ENCODE results near the gene FAM174C. TPM values are rescaled to one million over a fixed set of nuclear protein-coding genes. Genes with fewer than 3 reads are reported as not detected.
A peak's percentile ranks its signal among the peaks of the same experiment; 100 is the strongest.

Gene FAM174C
- total RNA-seq, 2 experiments from 2014 or later: 44.5 to 48.3 TPM

DNA sequence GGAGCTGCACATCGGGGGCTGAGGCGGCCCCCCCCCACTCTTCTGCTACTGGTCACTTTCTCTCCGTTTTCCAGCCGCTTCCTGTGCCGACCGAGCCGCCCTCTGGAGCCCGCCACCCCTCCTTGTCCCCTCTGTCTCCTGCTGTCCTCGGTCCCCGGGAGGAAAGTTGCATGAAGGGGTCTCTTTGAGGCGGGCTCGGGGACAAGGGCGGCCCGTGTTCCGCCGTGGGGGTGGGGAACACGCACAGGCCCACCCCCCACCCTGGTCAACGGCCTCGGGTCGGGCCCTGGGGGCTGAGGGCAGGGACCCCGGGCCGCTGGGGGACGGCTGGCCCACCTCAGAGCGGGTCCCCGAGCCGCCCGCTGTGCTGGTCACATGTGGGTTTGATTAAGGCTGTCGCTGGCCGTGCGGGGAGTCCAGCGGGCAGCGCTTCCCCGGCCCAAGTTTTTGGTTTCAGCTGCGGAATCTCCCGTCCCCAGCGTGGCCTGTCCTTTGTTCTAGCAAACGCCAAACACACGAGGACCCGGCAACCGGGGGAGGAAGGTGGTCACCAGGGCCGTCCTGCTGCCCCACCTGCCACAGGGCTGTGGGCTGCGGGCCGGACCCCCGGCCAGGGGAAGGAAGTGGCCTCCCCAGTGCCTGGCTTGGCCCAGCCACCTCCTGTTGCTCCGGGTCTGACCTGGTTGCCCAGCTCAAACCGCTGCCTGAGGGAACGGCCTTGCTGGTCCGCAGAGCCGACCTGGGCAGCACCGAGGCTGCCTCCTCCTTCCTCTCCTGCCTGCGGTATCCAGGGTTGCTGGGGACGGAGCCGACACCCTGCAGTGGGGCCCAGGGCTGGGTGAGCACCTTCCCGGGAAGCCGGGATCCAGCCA lies 12.3 kb downstream of the FAM174C start:
- H3K36me3 Mint-ChIP-seq: no peaks in the 10 kb centered on the region
- no peaks in the 10 kb centered on the region for H3K4me1 Mint-ChIP-seq
- POLR2A ChIA-PET: no interaction called here
- ATAC-seq (ENCODE audit: low read depth) (no peak), DNase-seq (no peak)
- H3K4me3 Mint-ChIP-seq: no peak overlapping the region
- H3K9me3 Mint-ChIP-seq: no peaks in the 10 kb centered on the region
- peaks cover 23% of the 10 kb centered on the region for H3K27me3 Mint-ChIP-seq
- no peak overlapping the region for H3K27ac Mint-ChIP-seq

DNA sequence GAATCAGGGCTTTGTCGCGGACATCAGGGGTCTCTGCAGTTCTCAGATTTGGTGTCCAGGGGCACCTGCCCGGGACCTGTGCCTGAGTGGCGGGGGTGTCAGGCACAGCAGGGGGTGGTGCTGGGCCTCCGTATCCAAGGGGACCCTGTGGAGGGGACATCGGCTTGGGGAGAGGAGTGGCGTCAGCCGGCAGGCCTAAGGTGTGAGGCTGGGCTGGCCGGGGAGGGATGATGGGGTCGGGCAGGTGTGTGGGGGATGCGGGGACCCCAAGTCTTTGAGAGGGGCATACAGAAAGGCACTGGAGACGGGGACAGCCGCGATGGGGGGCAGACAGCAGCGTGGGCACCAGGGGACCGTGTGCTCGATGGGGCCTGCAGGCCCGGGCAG lies 12.9 kb downstream of the FAM174C start:
- Mint-ChIP-seq H3K4me3 (no peak overlapping the region), H3K27ac (no peak overlapping the region), H3K36me3 (no peaks in the 10 kb centered on the region), H3K27me3 (peaks cover 21% of the 10 kb centered on the region), H3K4me1 (no peaks in the 10 kb centered on the region), H3K9me3 (no peaks in the 10 kb centered on the region)
- DNase-seq: no peak
- ATAC-seq (ENCODE audit: low read depth): no peak
- POLR2A ChIA-PET: no interaction called here

DNA sequence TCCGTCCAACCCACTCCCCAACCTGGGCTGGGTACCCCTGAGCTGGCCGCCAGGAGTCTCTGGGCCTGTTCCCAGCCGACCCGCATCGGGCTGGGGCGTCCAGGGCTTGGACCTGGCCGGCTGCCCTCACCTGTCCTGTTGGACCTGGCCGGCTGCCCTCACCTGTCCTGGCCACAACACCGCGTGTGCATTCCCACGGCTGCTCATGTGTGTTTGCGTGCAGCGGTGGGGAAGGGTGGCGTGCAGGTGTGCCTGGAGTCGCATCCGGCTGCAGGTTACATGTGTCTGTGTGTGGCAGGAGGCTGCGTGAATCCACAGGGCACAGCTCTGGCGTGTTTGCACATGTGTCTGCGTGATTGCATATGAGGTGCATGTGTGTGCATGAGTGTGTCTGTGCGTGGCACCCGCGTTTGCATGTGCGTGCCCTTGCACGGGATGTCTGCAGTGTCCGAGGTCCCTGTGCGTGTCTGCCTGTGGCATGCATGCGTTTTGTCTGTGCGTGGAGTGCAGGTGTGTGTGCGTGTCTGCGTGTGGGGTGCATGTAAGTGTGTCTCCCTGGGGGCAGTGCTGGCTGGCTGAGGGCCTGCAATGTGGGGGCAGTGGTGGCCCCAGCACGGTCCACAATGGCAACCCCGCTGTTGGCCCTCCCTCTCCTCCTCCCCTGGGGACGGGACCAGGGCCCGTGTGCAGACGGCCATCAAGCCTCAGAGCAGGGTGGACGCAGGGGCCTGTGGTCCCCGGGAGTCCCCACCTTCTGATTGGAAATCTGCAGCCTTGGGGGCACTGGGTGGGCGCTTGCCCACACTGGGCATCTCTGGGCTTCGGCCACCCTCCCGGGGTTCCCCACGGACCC lies 13.7 kb downstream of the FAM174C start:
- Mint-ChIP-seq H3K4me1 (no peaks in the 10 kb centered on the region), H3K36me3 (no peaks in the 10 kb centered on the region), H3K9me3 (no peaks in the 10 kb centered on the region), H3K27ac (no peak overlapping the region), H3K27me3 (peaks cover 18% of the 10 kb centered on the region), H3K4me3 (no peak overlapping the region)
- POLR2A ChIA-PET: no interaction called here
- ATAC-seq (ENCODE audit: low read depth) (no peak), DNase-seq (no peak)

DNA sequence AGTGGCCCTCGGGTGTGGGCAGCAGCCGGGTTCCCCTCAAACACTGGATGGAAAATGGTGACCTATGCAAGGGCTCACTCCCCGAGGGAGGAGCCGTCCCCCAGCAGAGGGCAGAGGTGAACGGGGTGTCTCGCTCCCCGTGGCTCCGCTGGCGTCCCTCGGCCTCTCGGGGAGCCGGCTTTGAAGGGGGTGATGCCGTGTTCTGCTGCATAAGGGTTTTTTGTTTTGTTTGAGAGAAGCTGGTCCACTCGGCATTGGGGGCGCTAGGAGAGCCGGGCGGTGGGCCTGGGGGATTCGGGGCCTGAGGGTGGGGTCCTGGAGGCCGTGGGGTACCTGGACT lies 14.3 kb downstream of the FAM174C start:
- Mint-ChIP-seq H3K27ac (no peak overlapping the region), H3K27me3 (peaks cover 14% of the 10 kb centered on the region), H3K4me1 (no peaks in the 10 kb centered on the region), H3K36me3 (no peaks in the 10 kb centered on the region), H3K9me3 (no peaks in the 10 kb centered on the region), H3K4me3 (no peak overlapping the region)
- POLR2A ChIA-PET: no interaction called here
- DNase-seq: no peak
- no peak for ATAC-seq (ENCODE audit: low read depth)

DNA sequence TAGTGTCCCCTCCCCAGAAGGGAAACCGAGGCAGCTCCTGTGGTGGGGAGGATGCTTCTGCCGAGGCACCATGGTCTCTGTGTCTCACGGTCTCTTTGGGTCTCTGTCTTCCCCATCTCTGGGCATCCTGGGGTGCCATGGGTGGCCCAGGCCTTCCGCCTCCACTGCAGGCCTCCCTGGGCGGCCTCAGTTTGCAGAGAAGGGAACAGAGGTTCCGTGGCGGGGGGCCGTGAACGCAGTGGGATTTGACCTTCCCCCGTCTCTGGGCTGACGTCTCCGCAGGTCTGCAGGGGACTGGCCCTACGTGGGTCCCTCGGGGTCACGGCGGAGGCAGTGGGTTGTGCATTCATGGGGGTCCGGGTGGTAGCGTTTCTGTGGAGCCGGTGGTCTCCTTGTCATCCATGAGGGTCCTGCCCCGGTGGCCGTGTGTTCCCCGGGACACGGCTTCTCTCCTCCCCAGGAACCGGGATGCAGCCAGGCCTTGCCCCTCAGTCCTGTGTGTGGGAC lies 14.9 kb downstream of the FAM174C start:
- POLR2A ChIA-PET: no interaction called here
- H3K4me3 Mint-ChIP-seq: no peak overlapping the region
- no peaks in the 10 kb centered on the region for H3K36me3 Mint-ChIP-seq
- no peak for ATAC-seq (ENCODE audit: low read depth)
- no peak overlapping the region for H3K27ac Mint-ChIP-seq
- H3K27me3 Mint-ChIP-seq: peaks cover 13% of the 10 kb centered on the region
- no peaks in the 10 kb centered on the region for H3K4me1 Mint-ChIP-seq
- H3K9me3 Mint-ChIP-seq: no peaks in the 10 kb centered on the region
- no peak for DNase-seq

DNA sequence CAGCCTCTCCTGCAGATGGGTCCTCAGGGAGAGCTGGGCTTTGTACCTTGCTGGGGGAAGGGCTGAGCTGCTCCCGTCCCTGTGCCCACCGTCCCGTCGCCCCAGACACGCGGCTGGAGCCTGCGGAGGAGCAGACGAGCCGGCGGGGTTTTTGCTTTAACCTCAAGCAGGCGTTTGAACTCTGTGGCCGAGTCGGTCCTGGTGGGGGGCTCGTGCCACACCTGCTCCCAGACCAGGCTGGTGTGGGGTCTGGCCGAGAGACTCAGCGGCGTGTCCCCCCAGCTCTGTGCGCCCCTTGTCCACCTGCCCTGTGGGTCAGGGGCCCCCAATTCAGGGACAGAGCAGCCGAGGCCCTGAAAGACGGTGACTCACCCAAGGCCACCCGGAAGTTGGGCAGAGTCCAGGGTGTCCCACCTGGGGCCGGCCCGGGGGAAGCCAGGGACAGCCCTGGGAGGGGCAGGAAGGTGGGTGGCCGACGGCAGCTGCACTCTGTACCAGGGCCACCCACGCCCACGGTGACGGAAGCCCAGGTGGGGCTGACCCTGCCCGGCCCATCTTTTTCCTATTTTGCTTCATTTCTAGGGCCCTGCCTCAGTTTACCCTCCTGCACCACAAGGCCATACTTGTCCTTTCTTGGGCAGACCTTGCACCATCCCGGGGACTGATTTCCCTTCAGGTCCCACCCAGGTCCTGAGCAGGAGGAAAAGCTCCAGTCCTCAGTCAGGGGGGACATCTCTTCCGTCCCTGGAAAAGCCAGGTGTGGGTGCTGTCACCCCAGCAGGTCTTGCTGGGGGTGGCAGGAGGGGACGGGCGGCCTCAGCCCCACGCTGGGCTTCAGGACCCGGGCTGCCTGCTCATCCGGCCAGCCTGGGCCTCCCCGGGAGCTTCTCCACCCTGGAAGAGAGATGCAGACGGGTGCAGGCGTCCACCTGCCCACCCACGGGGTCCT lies 15.6 kb downstream of the FAM174C start:
- H3K9me3 Mint-ChIP-seq: no peaks in the 10 kb centered on the region
- POLR2A ChIA-PET: no interaction called here
- H3K27ac Mint-ChIP-seq: no peak overlapping the region
- DNase-seq (no peak), ATAC-seq (ENCODE audit: low read depth) (no peak)
- no peaks in the 10 kb centered on the region for H3K36me3 Mint-ChIP-seq
- H3K4me1 Mint-ChIP-seq: no peaks in the 10 kb centered on the region
- H3K4me3 Mint-ChIP-seq: no peak overlapping the region
- peaks cover 12% of the 10 kb centered on the region for H3K27me3 Mint-ChIP-seq

DNA sequence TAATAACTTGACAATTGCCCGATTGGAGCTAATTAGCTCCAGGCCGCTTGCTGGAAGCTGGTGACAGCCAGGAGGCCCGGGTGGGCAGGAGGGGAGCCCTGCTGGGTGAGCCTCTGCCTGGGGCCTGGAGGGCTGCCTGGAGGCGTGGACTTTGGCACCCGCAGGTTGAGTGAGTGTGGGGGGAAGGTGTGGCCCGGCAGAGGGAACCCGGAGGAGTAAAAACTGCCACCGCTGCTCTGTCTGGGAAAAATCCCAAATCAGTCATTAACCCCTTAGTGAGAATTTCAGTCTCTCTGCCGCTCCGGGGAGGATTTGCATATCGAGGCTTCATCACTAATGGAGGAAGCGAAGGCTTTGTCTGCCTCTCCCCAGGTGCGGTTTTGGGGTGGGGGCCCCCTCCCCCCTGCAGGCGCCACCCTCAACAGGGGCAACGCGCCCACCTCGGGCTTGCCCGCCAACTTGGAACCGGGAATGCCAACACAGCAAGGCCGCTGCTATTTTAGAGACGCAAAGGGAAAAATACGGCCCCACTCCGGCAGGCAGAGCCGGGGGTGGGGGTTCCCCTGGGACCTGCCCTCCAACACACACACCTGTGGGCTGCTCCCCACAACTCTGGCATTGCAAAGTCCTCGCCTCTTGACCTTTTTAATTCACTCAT lies 16.6 kb downstream of the FAM174C start:
- peaks cover 7% of the 10 kb centered on the region for H3K27me3 Mint-ChIP-seq
- H3K4me3 Mint-ChIP-seq: no peak overlapping the region
- DNase-seq (no peak), ATAC-seq (ENCODE audit: low read depth) (no peak)
- no peaks in the 10 kb centered on the region for H3K9me3 Mint-ChIP-seq
- POLR2A ChIA-PET: no interaction called here
- H3K4me1 Mint-ChIP-seq: no peaks in the 10 kb centered on the region
- no peak overlapping the region for H3K27ac Mint-ChIP-seq
- H3K36me3 Mint-ChIP-seq: no peaks in the 10 kb centered on the region

DNA sequence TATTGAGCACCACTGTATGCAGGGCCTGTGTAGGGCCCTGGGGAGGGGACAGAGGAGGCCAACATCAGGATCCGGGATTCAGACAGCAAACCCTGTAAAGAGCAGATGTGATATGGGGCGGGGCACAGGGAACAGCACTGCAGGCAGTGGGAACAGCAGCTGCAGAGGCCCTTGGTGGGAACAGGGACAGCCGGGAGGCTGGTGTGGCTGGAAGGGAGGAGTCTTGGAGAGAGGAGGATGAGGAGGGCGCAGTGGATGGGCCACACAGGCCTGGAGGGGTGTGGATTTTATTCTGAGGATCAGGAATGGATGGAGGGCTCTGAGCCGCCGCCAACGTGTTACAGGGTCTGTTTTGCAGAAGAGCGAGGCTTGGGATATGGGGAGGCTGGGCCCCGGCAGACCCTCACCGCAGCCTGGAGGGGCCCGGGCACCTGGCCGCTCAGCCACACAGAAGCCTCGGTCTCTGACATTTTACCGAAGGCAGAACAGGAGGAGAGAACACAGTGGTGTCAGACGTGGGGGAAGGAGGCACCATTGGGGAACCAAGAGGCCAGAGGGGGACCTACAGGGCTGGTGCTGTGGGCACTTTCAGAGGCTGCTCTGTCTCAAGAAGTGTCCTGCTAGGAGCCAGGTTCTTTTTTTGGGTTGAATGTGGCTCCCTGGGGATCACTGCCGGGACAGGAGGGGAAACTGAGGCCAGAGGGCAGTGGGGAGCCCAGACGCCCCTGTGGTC lies 17.3 kb downstream of the FAM174C start:
- Mint-ChIP-seq H3K9me3 (no peaks in the 10 kb centered on the region), H3K27ac (no peak overlapping the region), H3K4me3 (no peak overlapping the region), H3K36me3 (no peaks in the 10 kb centered on the region), H3K4me1 (no peaks in the 10 kb centered on the region), H3K27me3 (peaks cover 7% of the 10 kb centered on the region)
- DNase-seq (no peak), ATAC-seq (ENCODE audit: low read depth) (no peak)
- POLR2A ChIA-PET: interaction anchor here (1.1 kb wide), 1 partner anchor 24 kb away, joined by 3 read pairs; the partner anchor contains the start of gene CIRBP

DNA sequence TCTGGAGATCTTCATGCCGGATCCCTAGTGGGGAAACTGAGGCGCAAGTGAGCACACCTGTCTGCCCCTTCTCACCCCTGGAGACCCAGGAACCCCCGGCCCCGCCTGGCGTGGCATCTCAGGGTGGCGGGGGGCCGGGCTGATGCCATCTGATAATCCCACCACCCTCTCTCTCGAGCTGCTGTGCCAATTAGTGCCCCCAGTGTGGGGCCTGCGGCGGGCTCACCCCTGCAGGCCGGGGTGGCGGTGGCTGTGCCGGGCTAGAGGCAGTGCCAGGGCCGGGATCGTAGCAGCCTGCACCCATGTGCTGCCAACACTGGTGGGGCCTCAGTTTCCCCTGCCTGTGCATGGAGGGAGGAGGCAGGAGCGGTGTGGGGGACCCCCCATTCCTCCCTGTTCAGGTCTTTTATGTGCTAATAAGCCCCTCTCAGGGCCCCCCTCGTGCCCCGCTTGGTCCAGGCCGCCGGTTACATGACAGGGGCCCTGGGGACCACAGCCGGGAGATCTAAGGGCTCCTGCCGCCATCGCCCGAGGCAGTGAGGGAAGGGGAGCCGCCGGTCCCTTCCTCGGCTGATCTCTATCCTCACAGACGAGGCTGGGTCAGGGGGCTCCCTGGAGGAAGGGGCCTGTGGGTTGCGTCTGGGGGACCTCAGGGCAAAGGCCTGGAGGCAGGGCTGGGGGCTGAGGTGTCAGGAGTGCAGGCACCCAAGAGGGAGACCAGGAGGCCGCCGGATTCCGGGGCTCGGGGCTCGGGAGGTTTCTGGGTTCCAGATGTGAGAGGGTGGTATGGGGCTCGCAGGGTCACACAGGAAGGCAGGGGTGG lies 18.7 kb downstream of the FAM174C start:
- DNase-seq (no peak), ATAC-seq (ENCODE audit: low read depth) (no peak)
- no peak overlapping the region for H3K27ac Mint-ChIP-seq
- peaks cover 11% of the 10 kb centered on the region for H3K27me3 Mint-ChIP-seq
- H3K4me1 Mint-ChIP-seq: no peaks in the 10 kb centered on the region
- H3K9me3 Mint-ChIP-seq: no peaks in the 10 kb centered on the region
- POLR2A ChIA-PET: no interaction called here
- no peak overlapping the region for H3K4me3 Mint-ChIP-seq
- no peaks in the 10 kb centered on the region for H3K36me3 Mint-ChIP-seq

DNA sequence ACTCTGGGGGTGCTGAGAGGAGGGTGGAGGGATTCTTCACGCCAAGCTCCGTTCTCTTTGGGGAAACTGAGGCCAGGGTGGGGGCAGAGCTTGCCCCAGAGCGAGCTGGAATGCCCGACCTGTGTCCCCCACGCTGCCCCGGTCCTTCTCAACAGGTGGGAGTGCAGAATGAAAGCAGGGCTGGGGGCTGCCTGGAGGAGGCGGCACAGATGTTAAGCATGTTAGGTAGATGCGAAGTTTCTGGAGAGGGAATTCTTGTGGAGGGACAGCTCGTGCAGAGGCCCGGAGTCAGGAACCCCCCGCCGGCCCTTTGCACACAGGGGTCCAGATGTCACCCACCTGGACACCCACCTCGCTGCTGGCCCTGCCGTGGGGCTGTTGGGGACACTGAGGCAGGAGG lies 19.4 kb downstream of the FAM174C start:
- no peak for DNase-seq
- no peaks in the 10 kb centered on the region for H3K36me3 Mint-ChIP-seq
- no peaks in the 10 kb centered on the region for H3K9me3 Mint-ChIP-seq
- H3K27me3 Mint-ChIP-seq: peaks cover 11% of the 10 kb centered on the region
- H3K27ac Mint-ChIP-seq: no peak overlapping the region
- POLR2A ChIA-PET: no interaction called here
- H3K4me1 Mint-ChIP-seq: no peaks in the 10 kb centered on the region
- ATAC-seq (ENCODE audit: low read depth): no peak
- H3K4me3 Mint-ChIP-seq: peak overlapping the region; percentile 13

DNA sequence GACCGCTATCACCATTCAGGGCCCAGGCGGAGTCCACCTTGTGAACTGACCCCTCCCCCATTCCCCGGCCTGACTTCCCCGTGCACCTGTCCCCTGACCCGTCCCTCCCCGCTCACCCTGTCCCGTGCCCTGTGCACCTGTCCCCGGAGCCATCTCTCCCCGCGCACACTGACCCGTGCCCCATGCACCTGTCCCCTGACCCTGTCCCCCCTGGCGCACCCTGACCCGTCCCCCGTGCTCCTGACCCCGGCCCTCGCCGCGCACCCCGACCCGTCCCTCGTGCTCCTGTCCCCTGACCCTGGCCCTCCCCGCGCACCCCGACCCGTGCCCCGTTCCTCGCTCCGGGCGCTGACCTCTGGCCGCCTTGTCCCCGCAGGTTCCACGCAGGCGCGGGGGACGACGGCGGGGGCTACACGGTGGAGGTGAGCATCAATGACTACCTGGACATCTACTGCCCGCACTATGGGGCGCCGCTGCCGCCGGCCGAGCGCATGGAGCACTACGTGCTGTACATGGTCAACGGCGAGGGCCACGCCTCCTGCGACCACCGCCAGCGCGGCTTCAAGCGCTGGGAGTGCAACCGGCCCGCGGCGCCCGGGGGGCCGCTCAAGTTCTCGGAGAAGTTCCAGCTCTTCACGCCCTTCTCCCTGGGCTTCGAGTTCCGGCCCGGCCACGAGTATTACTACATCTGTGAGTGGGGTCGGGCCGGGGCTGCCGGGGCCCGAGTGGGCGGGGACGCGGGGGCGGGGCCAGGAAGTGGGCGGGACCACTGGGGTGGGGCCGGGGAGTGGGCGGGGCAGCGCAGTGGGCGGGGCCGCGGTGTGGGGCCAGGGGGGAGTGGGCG lies 20.1 kb downstream of the FAM174C start:
- Mint-ChIP-seq H3K9me3 (no peaks in the 10 kb centered on the region), H3K36me3 (no peaks in the 10 kb centered on the region), H3K4me1 (no peaks in the 10 kb centered on the region), H3K4me3 (no peak overlapping the region), H3K27ac (no peak overlapping the region), H3K27me3 (peaks cover 11% of the 10 kb centered on the region)
- POLR2A ChIA-PET: no interaction called here
- peak; percentile 66 for DNase-seq
- peak; percentile 38 for ATAC-seq (ENCODE audit: low read depth)
